ENCODE data around the gene CAMK2A.

GRCh38 chr5:150172556-150172955 lies 117.0 kb downstream of the CAMK2A start:
- TF ChIP-seq, protein P1, sequence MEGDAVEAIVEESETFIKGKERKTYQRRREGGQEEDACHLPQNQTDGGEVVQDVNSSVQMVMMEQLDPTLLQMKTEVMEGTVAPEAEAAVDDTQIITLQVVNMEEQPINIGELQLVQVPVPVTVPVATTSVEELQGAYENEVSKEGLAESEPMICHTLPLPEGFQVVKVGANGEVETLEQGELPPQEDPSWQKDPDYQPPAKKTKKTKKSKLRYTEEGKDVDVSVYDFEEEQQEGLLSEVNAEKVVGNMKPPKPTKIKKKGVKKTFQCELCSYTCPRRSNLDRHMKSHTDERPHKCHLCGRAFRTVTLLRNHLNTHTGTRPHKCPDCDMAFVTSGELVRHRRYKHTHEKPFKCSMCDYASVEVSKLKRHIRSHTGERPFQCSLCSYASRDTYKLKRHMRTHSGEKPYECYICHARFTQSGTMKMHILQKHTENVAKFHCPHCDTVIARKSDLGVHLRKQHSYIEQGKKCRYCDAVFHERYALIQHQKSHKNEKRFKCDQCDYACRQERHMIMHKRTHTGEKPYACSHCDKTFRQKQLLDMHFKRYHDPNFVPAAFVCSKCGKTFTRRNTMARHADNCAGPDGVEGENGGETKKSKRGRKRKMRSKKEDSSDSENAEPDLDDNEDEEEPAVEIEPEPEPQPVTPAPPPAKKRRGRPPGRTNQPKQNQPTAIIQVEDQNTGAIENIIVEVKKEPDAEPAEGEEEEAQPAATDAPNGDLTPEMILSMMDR (IDR thresholded peaks at IDR 0.05), result no peak
- TF ChIP-seq POLR2A (IDR thresholded peaks at IDR 0.05), result no peak
